IPS DF 6.9 (cell line): ENCODE data around the gene AGBL4.
A peak's percentile ranks its signal among the peaks of the same experiment; 100 is the strongest.

ENCODE experiments used
- DNase-seq: peaks from one replicate; pipeline ENCODE4 v3.0.0-alpha.2; 2013; ENCODE audit warnings: low read depth, low spot score
- H3K27ac ChIP-seq: one replicate; pipeline ENCODE4 v1.5.1; 2013; ENCODE audit warnings: low read length, control low read depth
- H3K27me3 ChIP-seq: 2 replicates; pipeline ENCODE4 v1.6.1; 2013; ENCODE audit warnings: mild to moderate bottlenecking, low read length; ENCODE audit not compliant: control insufficient read depth, insufficient read depth
- H3K36me3 ChIP-seq: 2 replicates; pipeline ENCODE4 v1.6.1; 2013; ENCODE audit warnings: low read length; ENCODE audit not compliant: control insufficient read depth, insufficient read depth
- H3K4me1 ChIP-seq: 2 replicates; pipeline ENCODE4 v1.6.1; 2013; ENCODE audit warnings: low read length; ENCODE audit not compliant: control insufficient read depth, insufficient read depth
- H3K4me3 ChIP-seq: 2 replicates; pipeline ENCODE4 v1.5.1; 2013; ENCODE audit warnings: mild to moderate bottlenecking, low read length
- H3K9me3 ChIP-seq: 2 replicates; pipeline ENCODE4 v1.6.1; 2013; ENCODE audit warnings: low read length, inconsistent platforms; ENCODE audit not compliant: control insufficient read depth, insufficient read depth
- WGBS: extraction: QIAGEN DNeasy Blood & Tissue Kit; methylation state at CpG from one replicate; pipeline ENCODE4 v1.1.7; 2013; ENCODE audit warnings: mixed read lengths, missing lambda C conversion rate; ENCODE audit not compliant: insufficient read length, insufficient coverage; 5-methylcytosine and 5-hydroxymethylcytosine counted together

The AGBL4 gene

DNA sequence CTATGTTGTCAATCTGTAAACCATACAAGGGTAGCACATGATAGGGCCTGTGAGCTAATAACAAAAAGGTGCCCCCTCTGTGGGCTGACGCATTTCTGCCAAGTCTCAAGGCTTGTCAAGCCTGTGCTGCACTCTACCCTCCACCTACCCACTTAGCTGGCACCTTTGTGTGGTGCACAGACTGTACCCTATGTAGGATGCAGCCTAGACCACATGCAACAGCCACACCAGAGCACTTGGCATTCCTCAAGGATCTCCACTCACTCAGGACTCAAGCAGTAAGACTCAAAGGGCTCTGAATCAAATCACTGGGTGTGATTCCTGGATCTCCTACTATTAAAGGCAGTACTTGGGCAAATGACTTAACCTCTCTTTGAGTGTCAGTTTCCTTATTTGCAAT is 1380.6 kb downstream of the AGBL4 start:
- Histone ChIP-seq H3K9me3 (no peaks in the 10 kb centered on the region), H3K27ac (no peak overlapping the region), H3K4me1 (peaks cover 3% of the 10 kb centered on the region; the same call in 1 of the 2 replicates), H3K27me3 (no peaks in the 10 kb centered on the region), H3K4me3 (no peak overlapping the region), H3K36me3 (no peaks in the 10 kb centered on the region)
- no CpG with 5 or more reads among the region's 1 CpG for WGBS
- DNase-seq, result no peak

DNA sequence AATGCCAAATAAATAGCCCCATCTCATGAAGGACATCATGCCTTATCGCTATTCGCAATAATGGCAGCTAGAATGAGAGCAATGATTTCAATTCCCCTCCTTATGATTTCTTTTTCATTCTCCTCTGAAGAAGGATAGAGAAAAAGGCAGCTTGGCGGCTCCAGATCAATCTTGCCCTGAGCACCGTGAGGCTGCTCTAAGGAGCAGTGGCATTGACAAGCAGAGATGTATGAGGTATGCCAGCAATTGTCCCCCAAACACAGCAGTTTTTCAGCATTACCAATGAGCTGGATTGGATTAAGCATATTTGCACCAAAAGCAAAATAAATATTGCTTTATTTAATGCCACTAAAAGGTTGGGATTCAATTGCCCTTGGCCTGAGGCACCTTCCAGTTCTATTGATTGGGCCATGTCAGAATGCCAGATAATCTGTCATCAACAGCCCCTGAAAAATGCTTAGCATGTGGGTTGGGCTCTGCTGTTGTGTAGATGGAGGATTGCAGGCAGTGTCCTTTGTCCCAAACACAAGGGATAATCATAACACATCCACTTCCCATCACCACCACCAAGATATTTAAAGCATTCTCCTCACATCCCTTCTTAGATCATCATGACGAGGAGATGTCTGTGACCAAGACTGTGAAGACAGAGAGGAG is 1382.8 kb downstream of the AGBL4 start:
- no CpG with 5 or more reads among the region's 5 CpGs for WGBS

DNA sequence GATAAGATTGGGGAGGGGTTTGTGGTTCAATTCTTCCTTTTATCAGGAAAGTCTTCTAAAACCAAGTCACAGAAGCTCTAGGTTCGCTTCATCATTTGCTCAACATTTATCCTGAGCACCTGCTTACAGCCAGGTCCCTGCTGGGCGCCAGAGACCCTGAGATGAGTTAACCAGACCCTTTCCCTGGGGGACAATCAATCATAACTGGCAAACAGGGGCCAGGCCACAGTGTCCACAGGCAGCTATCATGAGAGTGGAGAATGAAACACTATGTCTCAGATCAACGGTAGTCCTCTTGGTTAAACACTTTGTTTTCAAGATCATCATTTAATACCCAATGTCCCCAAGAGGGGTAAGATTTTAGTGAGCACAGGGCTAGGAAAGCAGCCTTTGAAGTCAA is 1393.9 kb downstream of the AGBL4 start:
- no peak for DNase-seq
- no CpG with 5 or more reads among the region's 3 CpGs for WGBS
- H3K4me3 ChIP-seq, result no peak overlapping the region
- no peaks in the 10 kb centered on the region for H3K36me3 ChIP-seq
- no peak overlapping the region for H3K27ac ChIP-seq
- H3K27me3 ChIP-seq, result no peaks in the 10 kb centered on the region
- H3K4me1 ChIP-seq, result no peaks in the 10 kb centered on the region
- no peaks in the 10 kb centered on the region for H3K9me3 ChIP-seq

More for the DNA sequence above, 1382.8 kb downstream of the AGBL4 start:
- Histone ChIP-seq H3K4me3 (no peak overlapping the region), H3K36me3 (no peaks in the 10 kb centered on the region), H3K27ac (no peak overlapping the region), H3K4me1 (peaks cover 2% of the 10 kb centered on the region; the same call in 1 of the 2 replicates), H3K27me3 (no peaks in the 10 kb centered on the region), H3K9me3 (no peaks in the 10 kb centered on the region)
- DNase-seq, result no peak

DNA sequence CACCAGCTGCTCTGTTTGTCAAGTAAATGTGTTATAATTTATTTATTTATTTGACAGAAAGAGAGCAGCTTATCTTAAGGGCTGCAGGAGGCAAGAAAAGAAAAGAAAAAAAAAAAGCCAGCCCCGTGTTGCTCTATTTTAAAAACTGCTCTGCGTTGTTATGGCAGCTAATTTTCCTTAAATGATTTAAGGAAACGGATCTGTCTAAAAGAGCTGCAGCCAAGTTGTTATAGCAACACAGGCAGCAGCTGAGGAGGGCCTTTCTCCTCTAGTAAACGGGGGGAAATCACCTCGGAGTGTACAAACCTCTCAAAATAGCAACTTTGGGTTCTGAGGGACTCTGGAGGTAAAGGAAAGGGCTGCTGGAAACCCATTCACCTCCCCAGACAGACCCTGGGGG is 1396.3 kb downstream of the AGBL4 start:
- no CpG with 5 or more reads among the region's 5 CpGs for WGBS
- no peaks in the 10 kb centered on the region for H3K27me3 ChIP-seq
- H3K4me3 ChIP-seq, result no peak overlapping the region
- DNase-seq, result no peak
- H3K9me3 ChIP-seq, result no peaks in the 10 kb centered on the region
- H3K27ac ChIP-seq, result no peak overlapping the region
- H3K36me3 ChIP-seq, result no peaks in the 10 kb centered on the region
- H3K4me1 ChIP-seq, result no peaks in the 10 kb centered on the region

DNA sequence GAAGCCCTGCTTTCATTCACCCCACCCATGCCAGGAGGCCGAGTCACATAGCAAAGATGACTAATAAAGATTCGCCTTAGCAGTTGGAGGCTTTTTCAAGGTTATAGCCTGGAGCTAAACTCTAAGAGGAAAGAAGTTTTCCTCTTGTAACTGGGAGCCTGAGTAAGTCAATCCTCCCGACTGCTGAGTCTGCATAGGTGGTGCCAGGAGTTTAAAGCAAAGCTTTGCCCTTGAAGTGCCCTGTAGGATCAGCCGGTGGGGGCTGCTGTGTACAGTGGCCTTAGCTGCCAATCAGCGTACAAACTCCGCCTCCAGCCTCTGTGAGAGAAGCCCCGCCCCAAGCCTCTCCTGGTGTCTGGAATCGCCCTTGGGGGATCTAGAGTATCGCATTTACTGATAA is 1404.2 kb downstream of the AGBL4 start:
- Histone ChIP-seq H3K36me3 (no peaks in the 10 kb centered on the region), H3K27ac (no peak overlapping the region), H3K4me1 (0 out of 2 replicates have a peak, but pooled peaks cover 1% of the 10 kb centered on the region), H3K27me3 (no peaks in the 10 kb centered on the region), H3K4me3 (no peak overlapping the region), H3K9me3 (no peaks in the 10 kb centered on the region)
- no CpG with 5 or more reads among the region's 9 CpGs for WGBS
- peak; percentile 31 for DNase-seq

DNA sequence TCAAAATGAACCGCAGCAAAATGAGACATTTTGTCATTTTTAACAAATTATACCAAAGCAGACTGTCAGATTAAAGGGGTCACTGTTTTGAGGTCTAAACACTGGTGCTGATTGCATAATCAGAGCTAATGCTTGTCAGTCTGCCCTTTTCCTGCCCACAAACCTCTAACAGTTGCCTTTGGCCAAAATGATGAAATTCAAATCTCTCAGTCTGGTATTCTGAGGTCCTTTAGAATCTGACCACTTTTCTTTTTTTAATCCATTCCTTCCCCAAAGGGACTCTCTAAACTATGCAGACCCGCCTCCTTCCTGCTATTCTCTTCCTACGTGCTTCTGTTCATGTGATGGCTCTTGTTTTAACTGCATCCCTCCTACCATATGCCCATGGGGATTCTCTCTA is 1406.5 kb downstream of the AGBL4 start:
- Histone ChIP-seq H3K27ac (no peak overlapping the region), H3K36me3 (no peaks in the 10 kb centered on the region), H3K4me3 (no peak overlapping the region; the same call in 1 of the 2 replicates), H3K9me3 (no peaks in the 10 kb centered on the region), H3K27me3 (no peaks in the 10 kb centered on the region), H3K4me1 (0 out of 2 replicates have a peak, but pooled peaks cover 1% of the 10 kb centered on the region)
- DNase-seq, result no peak
- WGBS, result no CpG with 5 or more reads among the region's 3 CpGs

DNA sequence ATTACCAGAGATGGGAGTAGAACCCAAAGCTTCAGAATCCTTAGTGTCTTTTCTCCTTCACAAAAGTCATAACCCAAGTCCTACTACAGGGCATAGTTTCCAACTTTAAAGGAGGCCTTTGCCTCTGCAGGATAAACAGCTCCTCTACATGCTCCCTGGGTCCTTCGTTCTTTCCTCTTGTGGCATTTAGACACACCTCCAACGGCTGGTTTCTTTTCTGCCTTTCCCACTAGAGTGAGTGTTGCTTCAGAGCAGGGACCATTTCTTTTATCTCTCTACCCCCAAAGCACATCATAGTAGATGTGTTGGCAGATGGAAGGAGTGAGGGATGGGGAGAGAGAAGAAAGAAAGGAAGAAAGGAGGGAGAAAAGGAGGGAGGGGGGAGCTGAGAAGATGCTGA is 1407.0 kb downstream of the AGBL4 start:
- H3K36me3 ChIP-seq, result no peaks in the 10 kb centered on the region
- H3K4me3 ChIP-seq, result no peak overlapping the region
- H3K27me3 ChIP-seq, result no peaks in the 10 kb centered on the region
- no peaks in the 10 kb centered on the region for H3K9me3 ChIP-seq
- 0 out of 2 replicates have a peak, but pooled peaks cover 1% of the 10 kb centered on the region for H3K4me1 ChIP-seq
- no peak overlapping the region for H3K27ac ChIP-seq
- no peak for DNase-seq
- no CpG with 5 or more reads among the region's 2 CpGs for WGBS

DNA sequence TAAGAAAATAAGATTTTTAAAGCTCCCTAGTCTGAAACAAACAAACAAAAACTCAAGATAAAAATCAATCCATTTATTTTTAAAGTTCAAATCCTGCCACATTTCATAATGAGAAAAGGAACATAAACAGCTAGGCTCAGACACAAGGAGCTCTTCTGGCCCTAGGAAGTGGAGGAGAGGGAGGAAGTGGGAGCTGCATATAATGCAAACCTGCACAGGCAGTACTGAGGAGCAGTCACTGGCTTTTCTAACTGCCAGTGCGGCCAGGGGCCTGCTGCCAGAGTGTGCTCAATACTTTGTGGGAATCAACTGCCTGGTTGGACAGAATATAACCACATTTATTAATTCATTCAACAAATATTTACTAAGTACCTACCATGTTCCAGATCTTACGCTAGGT is 1411.9 kb downstream of the AGBL4 start:
- H3K4me3 ChIP-seq, result no peak overlapping the region
- H3K27ac ChIP-seq, result no peak overlapping the region
- H3K4me1 ChIP-seq, result no peaks in the 10 kb centered on the region
- no CpG with 5 or more reads among the region's 2 CpGs for WGBS
- H3K36me3 ChIP-seq, result no peaks in the 10 kb centered on the region
- DNase-seq, result no peak
- H3K9me3 ChIP-seq, result no peaks in the 10 kb centered on the region
- no peaks in the 10 kb centered on the region for H3K27me3 ChIP-seq

DNA sequence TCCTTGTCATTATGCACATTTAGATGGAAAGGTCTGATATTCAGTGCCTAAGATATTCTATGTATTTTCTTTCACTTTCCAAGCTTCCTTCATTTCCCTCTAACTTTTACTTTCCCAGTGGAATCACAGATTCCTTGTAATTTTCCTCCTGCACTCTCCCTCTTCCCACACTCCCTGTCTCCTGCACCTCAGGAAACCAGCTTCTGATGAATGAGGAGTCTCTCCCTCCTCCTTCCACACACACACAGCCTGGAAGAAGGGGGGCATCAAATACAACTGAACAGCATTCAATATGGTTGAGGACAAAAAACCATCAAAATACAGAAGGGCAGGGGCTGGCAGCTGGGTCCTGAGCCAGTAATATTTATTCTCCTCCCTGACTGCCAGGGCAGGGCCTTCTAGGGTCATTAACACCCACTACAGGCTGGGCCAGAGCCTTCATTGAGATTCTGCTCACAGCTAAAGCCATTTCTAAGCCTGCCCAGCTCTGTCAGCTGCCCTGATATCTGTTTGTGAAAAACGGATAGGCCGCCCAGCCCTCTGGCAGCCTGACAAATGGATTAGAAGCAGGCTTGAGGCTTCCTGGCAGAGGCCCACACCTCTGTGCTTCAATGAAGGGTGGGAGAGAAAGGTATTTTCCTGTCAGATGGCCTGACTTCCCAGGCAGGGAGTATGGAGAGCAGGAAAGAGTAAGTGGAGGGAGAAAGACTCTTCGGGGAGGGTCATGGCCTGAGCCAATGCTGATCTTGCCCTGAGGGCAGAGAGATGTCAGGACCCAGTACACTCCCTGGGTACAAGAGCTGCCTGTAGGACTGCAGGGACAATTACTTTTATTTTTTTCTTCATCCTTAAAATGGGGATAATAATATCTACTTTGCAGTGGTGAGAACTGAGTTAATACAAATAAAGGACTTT is 1412.9 kb downstream of the AGBL4 start:
- Histone ChIP-seq H3K27ac (no peak overlapping the region), H3K4me3 (no peak overlapping the region), H3K4me1 (no peaks in the 10 kb centered on the region), H3K27me3 (no peaks in the 10 kb centered on the region), H3K9me3 (no peaks in the 10 kb centered on the region), H3K36me3 (no peaks in the 10 kb centered on the region)
- no peak for DNase-seq
- no CpG with 5 or more reads among the region's 3 CpGs for WGBS

DNA sequence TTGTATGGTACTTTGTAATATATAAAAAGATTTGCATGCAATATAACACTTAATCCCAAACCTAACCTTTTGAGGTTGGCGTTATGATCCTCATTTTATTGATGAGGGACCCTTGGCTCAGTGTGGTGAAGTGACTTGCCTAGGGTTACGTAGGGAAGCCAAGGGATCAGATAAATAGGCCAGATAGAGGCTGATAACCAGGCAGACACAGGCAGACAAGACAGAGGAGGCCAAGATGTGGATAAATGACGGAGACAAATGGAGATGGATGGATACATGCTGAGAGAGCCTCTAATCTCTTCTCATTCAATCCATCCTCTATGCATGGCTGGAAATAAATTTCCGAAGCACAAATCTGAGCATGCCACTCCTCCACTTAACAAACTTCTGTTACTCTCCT is 1414.9 kb downstream of the AGBL4 start:
- no peak for DNase-seq
- H3K4me3 ChIP-seq, result no peak overlapping the region
- H3K9me3 ChIP-seq, result no peaks in the 10 kb centered on the region
- H3K4me1 ChIP-seq, result no peaks in the 10 kb centered on the region
- no peaks in the 10 kb centered on the region for H3K36me3 ChIP-seq
- no peak overlapping the region for H3K27ac ChIP-seq
- H3K27me3 ChIP-seq, result no peaks in the 10 kb centered on the region
- no CpG with 5 or more reads among the region's 4 CpGs for WGBS
